ENCODE measurements around the gene EEF2K. TPM values are rescaled to one million over a fixed set of nuclear protein-coding genes. Genes with fewer than 3 reads are reported as not detected.
A peak's percentile ranks its signal among the peaks of the same experiment; 100 is the strongest.

The EEF2K gene
- total and polyA plus RNA-seq, 5 donors: 15.0 to 38.3 (median 28.8) TPM

DNA sequence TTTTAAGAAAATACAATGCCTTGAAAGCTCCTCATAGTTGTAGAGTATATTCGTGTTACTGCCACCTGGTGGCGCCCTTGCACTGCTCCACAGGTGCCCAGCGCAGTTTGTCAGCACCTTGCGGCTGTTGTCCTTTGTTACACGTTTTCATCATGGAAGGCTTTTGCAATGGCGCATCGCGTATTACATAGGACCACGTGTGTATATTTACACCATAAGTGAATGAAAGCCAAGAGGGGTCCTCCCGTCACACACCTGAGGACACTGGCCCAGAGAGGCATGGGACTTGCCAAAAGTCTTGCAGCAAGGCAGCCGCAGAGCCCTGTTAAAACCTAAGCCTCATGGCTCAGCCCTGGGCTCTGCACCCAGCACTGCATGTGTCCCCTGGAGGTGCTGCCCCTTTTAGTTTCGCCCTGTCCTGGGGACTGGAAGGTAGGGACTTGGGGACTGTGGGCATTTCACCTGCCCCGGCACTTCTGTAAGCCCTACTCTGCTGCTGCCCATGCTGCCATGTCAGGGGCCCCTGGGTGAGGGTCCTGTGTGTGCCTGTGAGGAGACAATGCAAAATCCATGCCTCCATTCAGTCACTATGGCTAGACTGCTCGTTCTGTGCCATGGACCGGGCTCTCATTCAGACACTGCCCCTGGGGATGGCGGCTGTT lies 115.4 kb downstream of the EEF2K start:
- DNase-seq (peak; percentile 66 to 84 (median 78)), ATAC-seq (peak; percentile 25 to 61)
- no peaks in the 10 kb centered on the region for H3K9me3 ChIP-seq (ENCODE audit: control insufficient read depth, low read length)
- no peak overlapping the region for H3K27ac ChIP-seq (ENCODE audit: low read length)
- no peaks in the 10 kb centered on the region for H3K27me3 ChIP-seq (ENCODE audit: control insufficient read depth, insufficient read depth)
- no peaks in the 10 kb centered on the region for H3K4me1 ChIP-seq (ENCODE audit: control insufficient read depth, insufficient read depth, low read length)
- WGBS: 49% methylated on average over 16 of the region's 16 CpGs
- H3K4me3 ChIP-seq (ENCODE audit: low read length): no peak overlapping the region
- intact Hi-C loops (cut with DNase I): no loop called here

DNA sequence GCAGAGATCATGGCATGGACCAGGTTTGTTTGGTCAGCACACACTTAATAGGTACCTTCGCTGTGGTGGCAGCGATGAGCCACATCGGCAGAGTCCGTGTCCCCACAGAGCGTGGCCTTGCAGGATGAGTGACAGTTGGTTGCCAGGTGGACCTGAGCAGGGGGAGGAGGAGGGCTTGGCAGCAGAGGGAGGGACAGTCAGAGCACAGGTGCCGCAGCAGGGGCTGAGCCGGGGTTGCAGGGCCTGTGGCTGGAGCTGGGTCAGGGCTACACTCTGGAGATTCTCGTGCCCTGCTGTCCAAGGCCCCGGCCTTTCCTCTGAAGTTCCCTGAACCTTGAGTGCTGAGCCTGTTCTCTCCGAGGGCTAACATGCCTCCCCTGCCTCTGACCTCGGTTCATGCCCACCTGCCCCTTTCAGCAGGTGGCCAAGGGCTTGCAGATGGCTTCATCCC lies 116.0 kb downstream of the EEF2K start:
- no peaks in the 10 kb centered on the region for H3K4me1 ChIP-seq (ENCODE audit: control insufficient read depth, insufficient read depth, low read length)
- no peak for DNase-seq
- H3K9me3 ChIP-seq (ENCODE audit: control insufficient read depth, low read length): no peaks in the 10 kb centered on the region
- no peak overlapping the region for H3K4me3 ChIP-seq (ENCODE audit: low read length)
- H3K27ac ChIP-seq (ENCODE audit: low read length): no peak overlapping the region
- intact Hi-C loops (cut with DNase I): no loop called here
- ATAC-seq: no peak
- WGBS: 93% methylated on average over 11 of the region's 11 CpGs
- H3K27me3 ChIP-seq (ENCODE audit: control insufficient read depth, insufficient read depth): no peaks in the 10 kb centered on the region

DNA sequence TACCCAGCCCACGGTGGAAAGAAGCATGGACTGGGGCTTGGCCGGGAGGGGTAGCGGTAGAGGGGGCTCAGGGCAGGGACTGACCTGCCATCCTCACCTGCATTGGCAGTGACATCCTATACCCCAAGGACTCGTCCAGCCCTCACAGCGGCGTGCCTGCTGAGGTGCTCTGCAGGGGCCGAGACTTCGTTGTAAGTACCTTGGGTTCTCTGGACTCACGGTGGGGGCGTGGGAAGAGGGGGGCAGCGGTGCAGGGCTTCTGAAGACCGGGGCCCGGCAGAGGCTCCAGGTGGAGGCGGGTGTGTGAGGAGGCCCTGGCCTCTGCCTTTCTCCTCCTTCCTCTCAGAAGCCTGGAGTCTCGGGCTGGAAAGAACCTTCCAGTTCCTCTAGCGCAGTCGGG lies 116.7 kb downstream of the EEF2K start:
- 94% methylated on average over 17 of the region's 17 CpGs for WGBS
- Histone ChIP-seq H3K4me3 (ENCODE audit: low read length) (no peak overlapping the region), H3K27ac (ENCODE audit: low read length) (no peak overlapping the region), H3K27me3 (ENCODE audit: control insufficient read depth, insufficient read depth) (no peaks in the 10 kb centered on the region), H3K4me1 (ENCODE audit: control insufficient read depth, insufficient read depth, low read length) (no peaks in the 10 kb centered on the region), H3K9me3 (ENCODE audit: control insufficient read depth, low read length) (no peaks in the 10 kb centered on the region)
- peak in 1 of 3 donors; percentile 46 for DNase-seq
- intact Hi-C loops (cut with DNase I): no loop called here
- ATAC-seq: no peak

DNA sequence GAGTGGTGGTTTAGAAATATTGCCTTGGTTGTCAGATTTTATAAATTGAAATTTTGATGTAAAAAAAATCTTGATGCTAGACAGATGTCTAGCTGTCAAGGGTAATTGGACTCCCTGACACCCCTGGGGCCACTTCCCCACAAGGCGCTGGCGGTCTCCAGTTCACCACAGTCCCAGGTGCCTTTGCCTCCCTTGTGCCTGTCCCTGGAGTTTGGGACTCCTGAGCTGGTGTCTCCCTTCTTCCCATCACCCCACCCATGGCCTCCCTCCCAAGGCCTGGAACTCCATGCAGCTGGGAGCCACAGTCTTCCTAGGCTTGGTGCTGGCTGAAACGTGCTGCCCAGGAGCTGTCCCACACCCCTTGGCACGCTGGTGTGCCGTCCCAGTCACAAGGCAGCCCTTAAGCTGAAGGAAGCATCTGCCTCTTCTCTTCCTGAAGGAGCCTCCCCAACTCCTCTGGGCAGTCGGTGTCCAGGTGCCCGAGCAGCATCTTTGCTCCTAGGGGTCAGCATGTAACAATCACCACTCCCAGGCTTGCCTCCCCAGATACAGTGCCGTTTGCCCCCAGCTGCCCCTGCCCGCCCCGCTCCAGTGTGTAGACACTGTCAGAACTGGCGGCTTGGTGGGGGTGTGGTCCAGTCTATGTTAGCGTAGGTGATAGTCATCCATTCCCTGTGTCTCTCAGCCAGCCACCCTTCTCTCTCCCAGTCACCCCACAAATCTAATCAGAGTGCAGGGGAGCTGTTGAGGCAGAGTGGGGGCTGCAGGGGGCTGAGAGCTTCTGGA lies 117.3 kb downstream of the EEF2K start:
- intact Hi-C loops (cut with DNase I): no loop called here
- 91% methylated on average over 12 of the region's 12 CpGs for WGBS

DNA sequence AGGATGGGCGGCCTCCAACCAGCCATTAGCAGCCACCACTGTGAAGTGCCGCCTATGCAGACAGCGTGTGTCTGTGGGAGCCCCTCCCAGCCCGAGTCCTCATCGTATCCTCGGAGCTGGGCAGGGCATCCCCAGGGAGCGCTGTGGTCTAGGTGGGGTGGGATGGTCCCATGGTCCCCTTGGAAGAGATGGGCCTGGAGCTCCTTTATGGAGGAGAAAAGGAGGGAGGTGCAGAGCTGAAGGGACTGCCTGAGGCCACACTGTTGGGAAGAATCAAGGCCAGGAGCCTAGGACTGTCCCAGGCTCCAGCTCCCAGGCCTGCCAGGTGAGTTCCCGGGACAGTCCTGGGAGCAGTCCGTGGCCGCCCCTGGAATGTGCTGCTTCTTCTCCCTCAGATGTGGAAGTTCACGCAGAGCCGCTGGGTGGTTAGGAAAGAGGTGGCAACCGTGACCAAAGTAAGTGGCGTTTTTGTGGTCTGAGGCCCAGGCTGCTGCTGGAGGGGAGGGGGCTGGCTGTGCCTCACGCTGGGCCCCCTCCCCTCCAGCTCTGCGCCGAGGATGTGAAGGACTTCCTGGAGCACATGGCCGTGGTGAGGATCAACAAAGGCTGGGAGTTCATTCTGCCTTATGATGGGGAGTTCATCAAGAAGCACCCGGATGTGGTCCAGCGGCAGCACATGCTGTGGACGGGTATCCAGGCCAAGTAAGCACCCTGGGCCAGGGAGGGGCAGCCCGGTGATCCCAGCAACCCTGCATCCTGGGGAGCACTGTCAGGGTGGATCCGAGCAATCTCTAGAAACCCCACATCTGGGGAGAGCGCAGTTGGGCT lies 118.1 kb downstream of the EEF2K start:
- H3K27ac ChIP-seq (ENCODE audit: low read length): no peak overlapping the region
- DNase-seq (no peak), ATAC-seq (no peak)
- no peaks in the 10 kb centered on the region for H3K9me3 ChIP-seq (ENCODE audit: control insufficient read depth, low read length)
- intact Hi-C loops (cut with DNase I): no loop called here
- no peaks in the 10 kb centered on the region for H3K4me1 ChIP-seq (ENCODE audit: control insufficient read depth, insufficient read depth, low read length)
- no peaks in the 10 kb centered on the region for H3K27me3 ChIP-seq (ENCODE audit: control insufficient read depth, insufficient read depth)
- H3K4me3 ChIP-seq (ENCODE audit: low read length): no peak overlapping the region
- 89% methylated on average over 24 of the region's 24 CpGs for WGBS

More for the DNA sequence above, 117.3 kb downstream of the EEF2K start:
- DNase-seq: no peak
- no peaks in the 10 kb centered on the region for H3K9me3 ChIP-seq (ENCODE audit: control insufficient read depth, low read length)
- no peak overlapping the region for H3K27ac ChIP-seq (ENCODE audit: low read length)
- H3K4me3 ChIP-seq (ENCODE audit: low read length): no peak overlapping the region
- H3K4me1 ChIP-seq (ENCODE audit: control insufficient read depth, insufficient read depth, low read length): no peaks in the 10 kb centered on the region
- ATAC-seq: no peak
- no peaks in the 10 kb centered on the region for H3K27me3 ChIP-seq (ENCODE audit: control insufficient read depth, insufficient read depth)

DNA sequence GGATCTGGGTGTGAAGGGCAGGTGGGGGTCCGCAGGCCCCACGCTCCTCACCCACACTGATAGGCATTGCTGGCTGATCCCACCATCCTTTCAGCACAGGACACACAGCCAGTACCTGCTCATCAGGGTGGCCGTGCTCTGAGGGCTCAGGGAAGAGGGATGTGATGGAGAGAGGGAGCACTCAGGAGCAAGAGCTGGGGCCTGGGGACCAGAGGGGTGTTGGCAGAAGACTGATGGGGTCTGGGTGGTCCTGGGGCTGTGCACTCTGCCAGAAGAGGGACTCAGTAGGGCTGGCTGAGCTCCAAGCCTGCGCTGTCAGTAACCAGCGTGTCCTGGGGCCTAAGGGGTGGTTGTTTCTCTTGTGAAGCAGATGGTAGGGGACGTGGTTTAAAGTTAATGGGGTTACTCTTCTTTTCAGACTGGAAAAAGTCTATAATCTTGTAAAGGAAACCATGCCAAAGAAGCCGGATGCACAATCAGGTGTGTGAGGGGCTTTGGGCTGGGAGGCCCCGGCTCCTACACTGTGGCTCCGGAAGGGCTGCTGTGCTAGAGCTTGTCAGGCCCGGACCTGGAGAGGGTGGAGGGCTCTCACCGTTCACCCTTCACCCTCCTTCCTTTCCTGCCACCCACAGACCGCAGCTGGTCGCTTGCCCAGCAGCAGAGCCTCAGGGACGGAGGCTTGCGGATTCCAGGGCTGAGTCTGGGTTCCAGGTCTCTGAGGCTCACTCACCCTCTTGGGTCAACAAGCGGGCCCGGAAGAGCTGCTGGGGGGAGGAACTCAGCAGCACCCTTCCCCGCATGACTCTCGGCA lies 118.9 kb downstream of the EEF2K start:
- Histone ChIP-seq H3K4me1 (ENCODE audit: control insufficient read depth, insufficient read depth, low read length) (no peaks in the 10 kb centered on the region), H3K4me3 (ENCODE audit: low read length) (no peak overlapping the region), H3K27ac (ENCODE audit: low read length) (no peak overlapping the region), H3K9me3 (ENCODE audit: control insufficient read depth, low read length) (no peaks in the 10 kb centered on the region), H3K27me3 (ENCODE audit: control insufficient read depth, insufficient read depth) (no peaks in the 10 kb centered on the region)
- 90% methylated on average over 19 of the region's 19 CpGs for WGBS
- intact Hi-C loops (cut with DNase I): no loop called here
- no peak for ATAC-seq
- DNase-seq: peak in 1 of 3 donors; percentile 59

DNA sequence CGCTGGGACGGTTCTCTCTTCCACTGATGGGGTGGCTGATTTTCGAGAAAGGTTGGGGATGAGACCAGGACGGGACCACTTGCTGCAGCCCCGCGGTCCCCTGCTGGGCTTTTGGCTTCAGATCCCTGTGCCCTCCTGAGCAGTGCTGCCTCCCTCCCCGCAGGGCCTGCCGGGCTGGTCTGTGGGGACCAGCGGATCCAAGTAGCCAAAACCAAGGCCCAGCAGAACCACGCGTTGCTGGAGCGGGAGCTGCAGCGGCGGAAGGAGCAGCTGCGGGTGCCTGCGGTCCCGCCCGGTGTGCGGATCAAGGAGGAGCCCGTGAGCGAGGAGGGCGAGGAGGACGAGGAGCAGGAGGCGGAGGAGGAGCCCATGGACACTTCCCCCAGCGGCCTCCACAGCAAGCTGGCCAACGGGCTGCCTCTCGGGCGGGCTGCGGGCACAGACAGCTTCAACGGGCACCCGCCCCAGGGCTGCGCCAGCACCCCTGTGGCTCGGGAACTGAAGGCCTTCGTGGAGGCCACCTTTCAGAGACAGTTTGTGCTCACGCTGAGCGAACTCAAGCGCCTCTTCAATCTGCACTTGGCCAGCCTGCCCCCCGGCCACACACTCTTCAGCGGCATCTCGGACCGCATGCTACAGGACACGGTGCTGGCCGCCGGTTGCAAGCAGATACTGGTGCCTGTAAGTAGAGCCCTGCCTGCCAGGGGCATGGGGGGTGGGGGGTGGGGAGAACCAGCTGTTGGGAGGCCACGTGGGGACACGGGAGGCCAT lies 119.7 kb downstream of the EEF2K start:
- Histone ChIP-seq H3K9me3 (ENCODE audit: control insufficient read depth, low read length) (no peaks in the 10 kb centered on the region), H3K27ac (ENCODE audit: low read length) (no peak overlapping the region), H3K4me1 (ENCODE audit: control insufficient read depth, insufficient read depth, low read length) (no peaks in the 10 kb centered on the region), H3K4me3 (ENCODE audit: low read length) (no peak overlapping the region), H3K27me3 (ENCODE audit: control insufficient read depth, insufficient read depth) (no peaks in the 10 kb centered on the region)
- intact Hi-C loops (cut with DNase I): no loop called here
- no peak for ATAC-seq
- 94% methylated on average over 46 of the region's 46 CpGs for WGBS
- peak in 1 of 3 donors; percentile 60 for DNase-seq

DNA sequence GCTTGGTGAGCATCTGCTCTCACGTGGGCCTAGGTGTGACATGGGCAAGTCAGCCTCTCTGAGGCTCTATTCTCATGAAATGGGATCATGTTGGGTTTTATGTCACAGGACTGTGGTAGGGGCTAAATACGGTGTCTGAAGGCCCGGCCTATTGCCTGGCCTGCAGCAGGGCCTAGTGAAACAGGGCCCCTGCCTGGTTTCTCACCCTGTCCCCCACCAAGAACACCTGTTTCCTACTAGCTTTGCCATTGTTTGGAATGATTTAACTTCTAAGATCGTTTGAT lies 120.2 kb downstream of the EEF2K start:
- Histone ChIP-seq H3K4me3 (ENCODE audit: low read length) (no peak overlapping the region), H3K27me3 (ENCODE audit: control insufficient read depth, insufficient read depth) (no peaks in the 10 kb centered on the region), H3K9me3 (ENCODE audit: control insufficient read depth, low read length) (no peaks in the 10 kb centered on the region), H3K27ac (ENCODE audit: low read length) (no peak overlapping the region), H3K4me1 (ENCODE audit: control insufficient read depth, insufficient read depth, low read length) (no peaks in the 10 kb centered on the region)
- ATAC-seq: no peak
- no peak for DNase-seq
- intact Hi-C loops (cut with DNase I): no loop called here
- WGBS: 81% methylated on average over 4 of the region's 4 CpGs

DNA sequence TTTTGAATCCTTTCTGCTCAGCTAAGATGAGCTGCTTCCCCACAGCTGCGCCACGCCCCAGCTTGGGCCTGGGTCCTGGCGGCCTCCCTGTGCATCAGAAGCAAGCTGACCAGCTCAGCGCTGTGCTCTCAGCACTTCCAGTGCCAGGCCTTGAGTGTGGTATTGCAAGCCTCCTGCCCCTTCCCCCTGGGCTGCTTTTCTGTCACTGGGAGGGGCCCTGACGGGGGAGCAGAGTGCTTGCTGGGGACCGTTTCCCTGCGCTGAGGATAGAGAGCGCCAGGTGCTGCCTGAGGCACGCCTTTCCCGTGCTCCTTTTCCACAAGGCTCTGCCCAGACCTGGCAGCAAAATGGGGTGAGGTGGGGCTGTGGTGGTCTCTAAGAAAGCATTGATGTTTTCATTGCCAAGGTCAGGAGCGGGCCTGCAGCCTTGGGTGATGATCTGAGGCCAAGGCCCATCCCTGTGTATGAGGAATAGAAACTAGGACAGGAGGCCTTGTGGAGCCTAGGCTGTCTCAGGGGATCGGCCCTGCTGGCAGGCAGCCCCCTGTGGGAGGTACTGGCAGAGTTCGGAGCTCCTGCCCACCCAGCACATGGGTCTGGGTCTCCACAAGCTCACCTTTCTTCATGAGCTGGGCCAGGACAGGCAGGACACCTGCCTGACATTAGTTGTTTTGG lies 120.8 kb downstream of the EEF2K start:
- Histone ChIP-seq H3K4me3 (ENCODE audit: low read length) (no peak overlapping the region), H3K9me3 (ENCODE audit: control insufficient read depth, low read length) (no peaks in the 10 kb centered on the region), H3K27me3 (ENCODE audit: control insufficient read depth, insufficient read depth) (no peaks in the 10 kb centered on the region), H3K27ac (ENCODE audit: low read length) (no peak overlapping the region), H3K4me1 (ENCODE audit: control insufficient read depth, insufficient read depth, low read length) (no peaks in the 10 kb centered on the region)
- WGBS: 88% methylated on average over 13 of the region's 13 CpGs
- intact Hi-C loops (cut with DNase I): no loop called here
- ATAC-seq (no peak), DNase-seq (peak in 1 of 3 donors; percentile 56)

DNA sequence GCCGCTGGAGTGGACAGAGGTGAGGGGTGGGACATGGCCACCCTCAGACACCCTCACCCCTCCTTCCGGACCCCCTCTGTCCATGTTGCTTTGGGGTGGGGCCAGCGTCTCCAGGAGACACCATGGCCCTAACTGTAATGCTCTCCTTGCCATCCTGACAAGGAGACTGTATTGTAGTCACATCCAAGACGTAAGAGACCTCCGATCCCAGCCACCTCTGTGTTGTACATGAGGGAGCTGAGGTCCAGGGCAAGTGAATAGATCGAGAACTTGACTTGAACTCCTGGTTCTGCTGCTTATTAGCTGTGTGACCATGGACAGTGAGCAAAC lies 121.3 kb downstream of the EEF2K start:
- WGBS: 93% methylated on average over 6 of the region's 6 CpGs
- intact Hi-C loops (cut with DNase I): no loop called here
- DNase-seq: no peak

More for the DNA sequence above, 121.3 kb downstream of the EEF2K start:
- Histone ChIP-seq H3K9me3 (ENCODE audit: control insufficient read depth, low read length) (no peaks in the 10 kb centered on the region), H3K27ac (ENCODE audit: low read length) (no peak overlapping the region), H3K4me1 (ENCODE audit: control insufficient read depth, insufficient read depth, low read length) (no peaks in the 10 kb centered on the region), H3K4me3 (ENCODE audit: low read length) (no peak overlapping the region), H3K27me3 (ENCODE audit: control insufficient read depth, insufficient read depth) (no peaks in the 10 kb centered on the region)
- ATAC-seq: no peak

Data from right cardiac atrium (tissue), 5 donors.